ENCODE data around the gene ADIPOR1.

- TF ChIP-seq POLR2AphosphoS5 (IDR thresholded peaks at IDR 0.05; ENCODE audit: low read depth) (no peak), CTCF (IDR thresholded peaks at IDR 0.05; ENCODE audit: insufficient read depth, low read length) (no peak)
Observed at GRCh38 chr1:202952099-202952498, 6.0 kb downstream of the ADIPOR1 start.
